K562 (cell line): Measurements from ENCODE around the gene STX3. TPM values are rescaled to one million over a fixed set of nuclear protein-coding genes. Genes with fewer than 3 reads are reported as not detected.
A peak's percentile ranks its signal among the peaks of the same experiment; 100 is the strongest.

Source experiments
- CBFB ChIP-seq: sonication (generic); formaldehyde crosslinking; IDR thresholded peaks from 2 replicates; pipeline ENCODE4 v1.4.0; 2020; ENCODE audit warnings: mild to moderate bottlenecking, missing genetic modification reagents
- CREB1 ChIP-seq, 2 experiments: sonication (generic) in 1 of 2; formaldehyde crosslinking in 1 of 2; IDR thresholded peaks; 2 replicates each; pipeline versions ENCODE4 v1.6.1 to v1.8.0; 2012 to 2022; ENCODE audit warnings: inconsistent platforms in 1 of 2, mild to moderate bottlenecking in 1 of 2, missing genetic modification reagents in 1 of 2, moderate library complexity in 1 of 2
- ESRRB ChIP-seq: fragments of 250-450 bp; sonication (Bioruptor Pico); IDR thresholded peaks from 2 replicates; pipeline ENCODE4 v1.5.0; 2020; ENCODE audit warnings: mild to moderate bottlenecking, moderate library complexity, borderline replicate concordance
- GTF2A2 ChIP-seq: IDR thresholded peaks from 2 replicates; pipeline ENCODE4 v1.6.1; 2016; ENCODE audit warnings: mild to moderate bottlenecking, missing genetic modification characterization, missing compliant biosample characterization
- IRF2 ChIP-seq: sonication (generic); formaldehyde crosslinking; IDR thresholded peaks from 2 replicates; pipeline ENCODE4 v1.8.1; 2022; ENCODE audit warnings: mild to moderate bottlenecking, missing genetic modification reagents
- JUNB ChIP-seq: fragments of 450-650 bp; formaldehyde crosslinking; conservative IDR thresholded peaks from 2 replicates; pipeline ENCODE4 v1.4.0; 2020; ENCODE audit warnings: mild to moderate bottlenecking
- KLF1 ChIP-seq: fragments of 450-650 bp; IDR thresholded peaks from 2 replicates; pipeline ENCODE4 v1.6.1; 2016; ENCODE audit warnings: missing genetic modification characterization, missing compliant biosample characterization
- PHB ChIP-seq: fragments of 250-450 bp; sonication (Bioruptor Pico); IDR thresholded peaks from 2 replicates; pipeline ENCODE4 v1.5.0; 2021
- PHF20 ChIP-seq: fragments of 450-650 bp; IDR thresholded peaks from 2 replicates; pipeline ENCODE4 v1.6.1; 2018; ENCODE audit not compliant: partially characterized antibody
- POLR2AphosphoS2 ChIP-seq: IDR thresholded peaks from 2 replicates; pipeline ENCODE4 v1.6.1; 2012; ENCODE audit warnings: low read length, improper control_type of control experiment
- POLR2H ChIP-seq: IDR thresholded peaks from 2 replicates; pipeline ENCODE4 v1.6.1; 2016; ENCODE audit warnings: missing genetic modification characterization, low read depth, mild to moderate bottlenecking, control low read depth, missing compliant biosample characterization, moderate library complexity
- SAP30 ChIP-seq: fragments of 200-600 bp; sonication (generic); IDR thresholded peaks from 2 replicates; pipeline ENCODE4 v1.6.1; 2012; ENCODE audit warnings: borderline replicate concordance, low read depth, mild to moderate bottlenecking, moderate library complexity, low read length, control low read depth, inconsistent platforms; ENCODE audit not compliant: insufficient read depth, poor library complexity, severe bottlenecking
- SMAD1 ChIP-seq: fragments of 150-350 bp; IDR thresholded peaks from 2 replicates; pipeline ENCODE4 v1.6.1; 2014; ENCODE audit warnings: low read length, low read depth; ENCODE audit not compliant: partially characterized antibody
- TBL1XR1 ChIP-seq, 2 experiments: IDR thresholded peaks; 2 replicates each; pipeline ENCODE4 v1.6.1; 2012; ENCODE audit warnings: improper control_type of control experiment in 2 of 2, low read length in 2 of 2, mild to moderate bottlenecking in 1 of 2
- ZC3H4 ChIP-seq: sonication (generic); formaldehyde crosslinking; IDR thresholded peaks from 2 replicates; pipeline ENCODE4 v1.9.0; 2021; ENCODE audit warnings: missing genetic modification reagents, borderline replicate concordance
- ZFX ChIP-seq: sonication (generic); formaldehyde crosslinking; IDR thresholded peaks from 2 replicates; pipeline ENCODE4 v1.8.0; 2022; ENCODE audit warnings: mild to moderate bottlenecking, missing genetic modification reagents, moderate library complexity
- ZKSCAN3 ChIP-seq: fragments of 250-450 bp; sonication (Bioruptor Pico); IDR thresholded peaks from 2 replicates; pipeline ENCODE4 v1.4.0; 2020
- ZNF134 ChIP-seq: fragments of 250-450 bp; sonication (Bioruptor Pico); conservative IDR thresholded peaks from 2 replicates; pipeline ENCODE4 v1.4.0; 2020
- ZNF445 ChIP-seq: fragments of 250-450 bp; sonication (Bioruptor Pico); IDR thresholded peaks from 2 replicates; pipeline ENCODE4 v1.4.0; 2020; ENCODE audit warnings: low read depth, mild to moderate bottlenecking, moderate library complexity
- ZNF561 ChIP-seq: fragments of 450-650 bp; formaldehyde crosslinking; conservative IDR thresholded peaks from 2 replicates; pipeline ENCODE4 v1.4.0; 2020; ENCODE audit warnings: mild to moderate bottlenecking, moderate library complexity
- polyA plus RNA-seq, 8 experiments: library from polyadenylated mRNA; depleted of rRNA in 4 of 8; stranded (reverse) in 5 of 8; unstranded in 3 of 8; fragments of >200 nt; fragmentation: Nextera tagmentation in 2 of 8; fragmentation: Illumina TruSeq in 1 of 8; extraction: Ambion mirVana in 2 of 8; extraction: Trizol in 1 of 8; gene quantifications; 2 replicates each; pipeline versions ENCODE4 v1.2.1 to v1.2.3, GENCODE V29; 2011 to 2014; ENCODE audit warnings: inconsistent platforms in 1 of 8, missing spikeins in 1 of 8
- total RNA-seq, 7 experiments: library from RNA; depleted of rRNA in 6 of 7; stranded (reverse); fragments of >200 nt in 6 of 7; fragmentation: Illumina TruSeq in 2 of 7; extraction: Trizol in 2 of 7; gene quantifications; 2 replicates each; pipeline versions ENCODE4 v1.2.1 to v1.2.3, GENCODE V29; 2011 to 2021; ENCODE audit warnings: low replicate concordance in 1 of 7
- TF ChIP-seq, protein P1 (sequence below), 2 experiments: fragments of 450-650 bp in 1 of 2; sonication (generic) in 1 of 2; formaldehyde crosslinking; conservative IDR thresholded peaks; 2 replicates each; pipeline versions ENCODE4 v1.4.0 to v1.8.1; 2020 to 2022; ENCODE audit warnings: mild to moderate bottlenecking in 1 of 2, missing genetic modification reagents in 1 of 2
- TF ChIP-seq, protein P2 (sequence below): IDR thresholded peaks from 2 replicates; pipeline ENCODE4 v1.6.1; 2012; ENCODE audit warnings: low read depth, low read length, improper control_type of control experiment, borderline replicate concordance
- TF ChIP-seq, protein P3 (sequence below): fragments of 450-650 bp; formaldehyde crosslinking; IDR thresholded peaks from 2 replicates; pipeline ENCODE4 v1.4.0; 2020; ENCODE audit warnings: mild to moderate bottlenecking, moderate library complexity
- TF ChIP-seq, protein P4 (sequence below): sonication (generic); formaldehyde crosslinking; IDR thresholded peaks from 2 replicates; pipeline ENCODE4 v1.8.0; 2022; ENCODE audit warnings: mild to moderate bottlenecking, low read depth, missing genetic modification reagents

The STX3 gene
- total and polyA plus RNA-seq, 9 of the 15 experiments (the other 6 are each of a cell fraction or from before 2014, with no cell fraction given) = 12.0 to 91.6 (median 48.7) TPM

DNA sequence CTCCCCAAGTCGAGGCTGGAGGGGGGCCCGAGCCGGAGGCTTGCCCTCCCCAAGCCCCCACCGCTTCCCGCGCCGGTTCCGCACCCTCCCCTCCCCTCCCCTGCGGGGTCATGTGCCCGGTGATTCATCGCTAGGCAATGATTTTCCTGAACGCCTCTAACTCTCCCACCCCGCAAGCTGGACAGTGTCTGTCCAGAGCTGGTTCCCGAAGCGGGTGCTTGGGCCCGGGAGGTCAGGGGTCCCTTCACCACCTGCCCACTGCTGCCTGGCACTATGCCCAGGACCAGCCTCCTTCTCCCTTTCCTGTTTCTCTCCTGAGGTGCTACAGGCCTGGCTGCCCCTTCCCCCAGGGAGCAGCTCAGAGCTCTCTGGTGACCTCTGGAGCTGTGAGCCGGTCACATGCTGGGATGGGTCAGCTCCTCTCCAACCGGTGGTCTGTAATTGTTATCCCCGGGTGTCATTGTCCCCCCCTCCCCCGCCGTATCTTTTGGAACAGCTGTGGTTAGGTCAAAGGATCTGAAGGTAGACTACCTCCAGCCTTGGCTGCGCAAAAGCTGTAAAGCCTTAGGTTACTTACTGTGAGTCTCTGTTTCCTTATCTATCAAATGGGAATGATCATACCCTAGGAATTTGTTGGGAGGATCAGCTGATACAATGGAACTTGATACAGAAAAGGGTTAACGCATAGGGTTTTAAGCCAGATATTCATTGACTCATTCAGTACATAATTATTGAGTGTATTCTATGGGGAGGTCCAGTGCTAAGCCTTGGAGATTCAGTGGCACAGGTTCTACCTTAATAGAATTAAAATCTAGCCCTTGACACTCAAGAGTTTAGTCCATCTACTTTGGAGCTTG lies 753 bp downstream of the STX3 start (continued):
- TF ChIP-seq SMAD1 (no peak), ZNF561 (CRISPR knock-in tag) (no peak), SAP30 (no peak), IRF2 (CRISPR knock-in tag) (no peak), CBFB (CRISPR knock-in tag) (no peak), KLF1 (tag) (no peak), POLR2AphosphoS2 (no peak), ZNF445 (CRISPR knock-in tag) (no peak), CREB1 (IDR thresholded peaks at IDR 0.05) (no peak), CREB1 (CRISPR knock-in tag; IDR thresholded peaks at IDR 0.05) (no peak), ZKSCAN3 (no peak), ESRRB (CRISPR knock-in tag) (no peak), GTF2A2 (tag) (no peak), ZNF134 (CRISPR knock-in tag) (no peak), TBL1XR1 (IDR thresholded peaks at IDR 0.05; ENCODE audit: low read length in 2 of 2) (no peak), PHB (no peak), ZFX (peak; percentile 67), POLR2H (tag) (no peak), JUNB (no peak), PHF20 (no peak), ZC3H4 (CRISPR knock-in tag) (no peak)
- TF ChIP-seq, protein P1, sequence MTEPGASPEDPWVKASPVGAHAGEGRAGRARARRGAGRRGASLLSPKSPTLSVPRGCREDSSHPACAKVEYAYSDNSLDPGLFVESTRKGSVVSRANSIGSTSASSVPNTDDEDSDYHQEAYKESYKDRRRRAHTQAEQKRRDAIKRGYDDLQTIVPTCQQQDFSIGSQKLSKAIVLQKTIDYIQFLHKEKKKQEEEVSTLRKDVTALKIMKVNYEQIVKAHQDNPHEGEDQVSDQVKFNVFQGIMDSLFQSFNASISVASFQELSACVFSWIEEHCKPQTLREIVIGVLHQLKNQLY (CRISPR knock-in tag; conservative IDR thresholded peaks at IDR 0.05) = no peak
- TF ChIP-seq, protein P2, sequence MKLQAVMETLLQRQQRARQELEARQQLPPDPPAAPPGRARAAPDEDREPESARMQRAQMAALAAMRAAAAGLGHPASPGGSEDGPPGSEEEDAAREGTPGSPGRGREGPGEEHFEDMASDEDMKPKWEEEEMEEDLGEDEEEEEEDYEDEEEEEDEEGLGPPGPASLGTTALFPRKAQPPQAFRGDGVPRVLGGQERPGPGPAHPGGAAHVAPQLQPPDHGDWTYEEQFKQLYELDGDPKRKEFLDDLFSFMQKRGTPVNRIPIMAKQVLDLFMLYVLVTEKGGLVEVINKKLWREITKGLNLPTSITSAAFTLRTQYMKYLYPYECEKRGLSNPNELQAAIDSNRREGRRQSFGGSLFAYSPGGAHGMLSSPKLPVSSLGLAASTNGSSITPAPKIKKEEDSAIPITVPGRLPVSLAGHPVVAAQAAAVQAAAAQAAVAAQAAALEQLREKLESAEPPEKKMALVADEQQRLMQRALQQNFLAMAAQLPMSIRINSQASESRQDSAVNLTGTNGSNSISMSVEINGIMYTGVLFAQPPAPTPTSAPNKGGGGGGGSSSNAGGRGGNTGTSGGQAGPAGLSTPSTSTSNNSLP = no peak
- TF ChIP-seq, protein P3, sequence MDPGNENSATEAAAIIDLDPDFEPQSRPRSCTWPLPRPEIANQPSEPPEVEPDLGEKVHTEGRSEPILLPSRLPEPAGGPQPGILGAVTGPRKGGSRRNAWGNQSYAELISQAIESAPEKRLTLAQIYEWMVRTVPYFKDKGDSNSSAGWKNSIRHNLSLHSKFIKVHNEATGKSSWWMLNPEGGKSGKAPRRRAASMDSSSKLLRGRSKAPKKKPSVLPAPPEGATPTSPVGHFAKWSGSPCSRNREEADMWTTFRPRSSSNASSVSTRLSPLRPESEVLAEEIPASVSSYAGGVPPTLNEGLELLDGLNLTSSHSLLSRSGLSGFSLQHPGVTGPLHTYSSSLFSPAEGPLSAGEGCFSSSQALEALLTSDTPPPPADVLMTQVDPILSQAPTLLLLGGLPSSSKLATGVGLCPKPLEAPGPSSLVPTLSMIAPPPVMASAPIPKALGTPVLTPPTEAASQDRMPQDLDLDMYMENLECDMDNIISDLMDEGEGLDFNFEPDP (CRISPR knock-in tag) = no peak
- TF ChIP-seq, protein P4, sequence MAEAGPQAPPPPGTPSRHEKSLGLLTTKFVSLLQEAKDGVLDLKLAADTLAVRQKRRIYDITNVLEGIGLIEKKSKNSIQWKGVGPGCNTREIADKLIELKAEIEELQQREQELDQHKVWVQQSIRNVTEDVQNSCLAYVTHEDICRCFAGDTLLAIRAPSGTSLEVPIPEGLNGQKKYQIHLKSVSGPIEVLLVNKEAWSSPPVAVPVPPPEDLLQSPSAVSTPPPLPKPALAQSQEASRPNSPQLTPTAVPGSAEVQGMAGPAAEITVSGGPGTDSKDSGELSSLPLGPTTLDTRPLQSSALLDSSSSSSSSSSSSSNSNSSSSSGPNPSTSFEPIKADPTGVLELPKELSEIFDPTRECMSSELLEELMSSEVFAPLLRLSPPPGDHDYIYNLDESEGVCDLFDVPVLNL (CRISPR knock-in tag) = no peak
